Epidermal melanocyte (primary cell): ENCODE measurements around the gene ENOX1.
A peak's percentile ranks its signal among the peaks of the same experiment; 100 is the strongest.

Source experiments
- DNase-seq: peaks from one replicate; pipeline ENCODE4 v3.0.0; 2011; ENCODE audit warnings: low spot score; ENCODE audit not compliant: insufficient read length

ENOX1 gene

GRCh38 chr13:43546251-43546650 is 240.5 kb downstream of the ENOX1 start:
- no peak for DNase-seq

GRCh38 chr13:43545317-43545874 is 241.4 kb downstream of the ENOX1 start:
- no peak for DNase-seq

GRCh38 chr13:43544631-43545030 is 242.1 kb downstream of the ENOX1 start:
- no peak for DNase-seq

GRCh38 chr13:43544011-43544410 is 242.8 kb downstream of the ENOX1 start:
- DNase-seq, result no peak

- DNase-seq, result no peak
These were observed 243.4 kb downstream of the ENOX1 start for GRCh38 chr13:43543331-43543730.

GRCh38 chr13:43537124-43537523 is 249.6 kb downstream of the ENOX1 start:
- no peak for DNase-seq

- DNase-seq, result no peak
These were observed 257.0 kb downstream of the ENOX1 start for GRCh38 chr13:43529796-43530195.

- DNase-seq, result no peak
These were observed 257.8 kb downstream of the ENOX1 start for GRCh38 chr13:43528992-43529391.

GRCh38 chr13:43522788-43523187 is 264.0 kb downstream of the ENOX1 start:
- no peak for DNase-seq

- no peak for DNase-seq
These were observed 266.4 kb downstream of the ENOX1 start for GRCh38 chr13:43520351-43520750.

GRCh38 chr13:43518833-43519232 is 267.9 kb downstream of the ENOX1 start:
- no peak for DNase-seq

- DNase-seq, result peak; percentile 40
These were observed 270.4 kb downstream of the ENOX1 start for GRCh38 chr13:43516401-43516833.

GRCh38 chr13:43515531-43515930 is 271.2 kb downstream of the ENOX1 start:
- no peak for DNase-seq

- DNase-seq, result no peak
These were observed 272.5 kb downstream of the ENOX1 start for GRCh38 chr13:43514311-43514710.

GRCh38 chr13:43512221-43512620 is 274.6 kb downstream of the ENOX1 start:
- no peak for DNase-seq

GRCh38 chr13:43510956-43511901 is 275.5 kb downstream of the ENOX1 start:
- no peak for DNase-seq

GRCh38 chr13:43495732-43496131 is 291.0 kb downstream of the ENOX1 start:
- no peak for DNase-seq

GRCh38 chr13:43494206-43494605 is 292.6 kb downstream of the ENOX1 start:
- no peak for DNase-seq

- no peak for DNase-seq
These were observed 293.2 kb downstream of the ENOX1 start for GRCh38 chr13:43493496-43494000.

GRCh38 chr13:43492745-43493144 is 294.0 kb downstream of the ENOX1 start:
- DNase-seq, result no peak

- no peak for DNase-seq
These were observed 294.5 kb downstream of the ENOX1 start for GRCh38 chr13:43492311-43492710.

GRCh38 chr13:43489233-43489632 is 297.5 kb downstream of the ENOX1 start:
- DNase-seq, result no peak

GRCh38 chr13:43487885-43488284 is 298.9 kb downstream of the ENOX1 start:
- DNase-seq, result no peak
